Hematopoietic multipotent progenitor cell treated with erythropoietin and hydrocortisone succinate and interleukin-3 and kit ligand, for 15 days (in vitro differentiated cells): ENCODE measurements around the gene DEK.
"Not testable (repeated sequence)": the region's sequence is repeated elsewhere in the genome, so short reads cannot be mapped to it uniquely, and the experiment has no call there.

Source experiments
- DNase-seq: peaks from one replicate; pipeline ENCODE4 v3.0.0-alpha.2; 2015; ENCODE audit warnings: low spot score

The DEK gene

DNA sequence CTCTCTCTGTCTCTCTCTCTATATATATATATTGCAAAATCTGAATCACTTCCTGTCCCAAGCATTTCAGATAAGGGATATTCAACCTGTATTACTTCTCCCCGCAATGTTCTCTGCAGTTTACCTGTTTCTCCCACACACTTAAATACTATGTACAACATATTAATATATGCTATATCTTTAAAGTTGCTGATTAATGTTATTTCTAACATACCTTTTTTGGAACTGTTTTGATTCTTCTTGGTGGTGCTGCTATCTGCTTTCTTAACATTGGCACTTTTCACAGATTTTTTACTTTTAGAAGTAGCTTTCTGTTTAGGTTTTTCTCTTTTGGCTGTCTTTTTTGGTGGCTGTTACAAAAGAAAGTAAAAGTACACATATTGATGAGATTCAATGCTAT is 27.2 kb downstream of the DEK start:
- DNase-seq, result no peak

DNA sequence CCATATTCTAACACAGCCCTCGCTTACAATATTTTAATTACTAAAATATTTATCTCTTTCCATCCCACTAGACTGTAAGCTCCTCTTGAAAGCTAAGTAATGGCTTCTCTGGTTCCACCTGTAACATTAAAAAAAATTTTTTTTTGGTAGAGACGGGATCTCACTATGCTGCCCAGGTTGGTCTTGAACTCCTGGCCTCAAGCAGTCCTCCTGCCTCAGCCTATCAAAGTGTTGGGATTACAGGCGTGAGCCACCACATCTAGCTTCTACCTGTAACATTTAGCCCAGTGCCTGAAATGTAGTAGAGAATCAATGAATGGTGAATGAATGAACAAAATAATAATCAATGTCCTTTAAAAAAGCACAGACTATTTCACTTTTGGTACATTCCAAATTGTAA is 28.8 kb downstream of the DEK start:
- no peak for DNase-seq

DNA sequence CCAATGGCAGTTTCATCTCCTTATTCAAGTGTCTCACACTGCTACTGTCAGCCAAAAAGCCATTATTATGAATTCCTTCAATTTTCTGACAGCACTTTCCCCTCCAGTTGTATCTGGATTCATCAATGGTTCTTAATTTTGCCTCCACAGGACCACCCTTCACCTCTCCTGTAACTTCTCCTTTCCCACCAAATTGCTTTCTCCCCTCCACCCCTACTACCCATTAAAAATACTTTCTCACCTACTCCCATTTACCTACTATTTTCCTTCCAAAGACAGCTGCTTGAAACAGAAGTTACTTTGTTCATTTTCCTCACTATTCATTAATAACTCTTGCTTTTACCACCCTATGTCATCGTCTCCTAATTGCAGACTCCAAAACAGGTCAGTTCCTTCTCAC is 29.8 kb downstream of the DEK start:
- DNase-seq, result no peak

DNA sequence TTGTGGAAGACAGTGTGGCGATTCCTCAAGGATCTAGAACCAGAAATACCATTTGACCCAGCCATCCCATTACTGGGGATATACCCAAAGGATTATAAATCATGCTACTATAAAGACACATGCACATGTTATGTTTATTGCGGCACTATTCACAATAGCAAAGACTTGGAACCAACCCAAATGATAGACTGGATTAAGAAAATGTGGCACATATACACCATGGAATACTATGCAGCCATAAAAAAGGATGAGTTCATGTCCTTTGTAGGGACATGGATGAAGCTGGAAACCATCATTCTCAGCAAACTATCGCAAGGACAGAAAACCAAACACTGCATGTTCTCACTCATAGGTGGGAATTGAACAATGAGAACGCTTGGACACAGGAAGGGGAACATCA is 30.6 kb downstream of the DEK start:
- not testable (repeated sequence) for DNase-seq

DNA sequence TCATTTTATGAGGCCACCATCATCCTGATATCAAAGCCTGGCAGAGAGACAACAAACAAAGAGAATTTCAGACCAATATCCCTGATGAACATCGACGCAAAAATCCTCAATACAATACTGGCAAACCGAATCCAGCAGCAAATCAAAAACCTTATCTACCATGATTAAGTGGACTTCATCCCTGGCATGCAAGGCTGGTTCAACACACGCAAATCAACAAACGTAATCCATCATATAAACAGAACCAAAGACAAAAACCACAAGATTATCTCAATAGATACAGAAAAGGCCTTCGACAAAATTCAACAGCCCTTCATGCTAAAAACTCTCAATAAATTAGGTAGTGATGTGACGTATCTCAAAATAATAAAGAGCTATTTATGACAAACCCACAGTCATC is 32.5 kb downstream of the DEK start:
- not testable (repeated sequence) for DNase-seq

DNA sequence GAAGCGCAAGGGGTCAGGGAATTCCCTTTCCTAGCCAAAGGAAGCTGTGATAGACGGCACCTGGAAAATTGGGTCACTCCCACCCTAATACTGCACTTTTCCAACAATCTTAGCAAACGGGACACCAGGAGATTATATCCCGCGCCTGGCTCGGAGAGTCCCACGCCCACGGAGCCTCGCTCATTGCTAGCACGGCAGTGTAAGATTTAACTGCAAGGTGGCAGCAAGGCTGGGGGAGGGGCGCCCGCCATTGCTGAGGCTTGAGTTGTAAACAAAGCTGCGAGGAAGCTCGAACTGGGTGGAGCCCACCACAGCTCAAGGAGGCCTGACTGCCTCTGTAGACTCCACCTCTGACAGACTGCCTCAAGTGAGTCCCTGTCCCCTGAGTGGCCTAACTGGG is 35.7 kb downstream of the DEK start:
- not testable (repeated sequence) for DNase-seq

DNA sequence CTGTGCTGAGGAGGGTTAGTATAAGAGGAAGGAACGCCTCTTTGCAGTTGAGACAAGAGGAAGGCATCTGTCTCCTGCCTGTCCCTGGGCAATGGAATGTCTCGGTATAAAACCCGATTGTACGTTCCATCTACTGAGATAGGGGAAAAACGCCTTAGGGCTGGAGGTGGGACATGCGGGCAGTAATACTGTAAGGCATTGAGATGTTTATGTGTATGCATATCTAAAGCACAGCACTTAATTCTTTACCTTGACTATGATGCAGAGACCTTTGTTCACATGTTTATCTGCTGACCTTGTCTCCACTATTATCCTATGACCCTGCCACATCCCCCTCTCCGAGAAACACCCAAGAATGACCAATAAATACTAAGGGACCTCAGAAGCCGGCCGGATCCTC is 37.2 kb downstream of the DEK start:
- DNase-seq, result not testable (repeated sequence)

DNA sequence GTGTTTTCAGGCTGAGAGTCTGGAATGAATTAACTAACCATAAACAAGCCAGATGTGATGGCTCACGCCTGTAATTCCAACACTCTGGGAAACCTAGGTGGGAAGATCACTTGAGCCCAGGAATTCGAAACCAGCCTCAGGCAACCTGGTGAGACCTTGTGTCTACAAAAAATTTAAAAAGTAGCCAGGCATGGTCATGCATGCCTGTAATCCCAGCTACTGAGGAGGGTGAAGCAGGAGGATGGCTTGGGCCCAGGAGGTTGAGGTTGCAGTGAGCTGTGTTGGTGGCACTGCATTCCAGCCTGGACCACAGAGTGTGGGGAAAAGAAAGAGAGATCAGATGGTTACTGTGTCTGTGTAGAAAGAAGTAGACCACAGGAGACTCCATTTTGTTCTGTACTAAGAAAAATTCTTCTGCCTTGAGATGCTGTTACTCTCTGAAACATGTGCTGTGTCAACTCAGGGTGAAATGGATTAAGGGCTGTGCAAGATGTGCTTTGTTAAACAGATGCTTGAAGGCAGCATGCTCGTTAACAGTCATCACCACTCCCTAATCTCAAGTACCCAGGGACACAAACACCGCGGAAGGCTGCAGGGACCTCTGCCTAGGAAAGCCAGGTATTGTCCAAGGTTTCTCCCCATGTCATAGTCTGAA is 37.8 kb downstream of the DEK start:
- DNase-seq, result not testable (repeated sequence)

DNA sequence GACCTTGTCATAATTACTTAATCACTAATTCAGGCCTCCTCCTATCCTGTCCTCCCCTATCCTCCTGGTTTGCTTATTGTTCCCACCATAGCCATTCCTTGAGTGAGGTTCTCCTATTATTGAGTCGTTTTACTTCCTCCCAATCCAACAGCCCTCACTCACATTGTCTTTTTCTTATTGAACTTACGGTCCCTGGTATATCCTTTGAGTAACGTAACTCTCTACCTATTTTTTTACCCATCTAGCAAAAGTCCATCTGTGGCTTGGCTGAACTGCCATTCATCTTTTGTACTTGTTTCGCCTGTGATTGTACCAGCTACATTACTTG is 43.1 kb downstream of the DEK start:
- no peak for DNase-seq

DNA sequence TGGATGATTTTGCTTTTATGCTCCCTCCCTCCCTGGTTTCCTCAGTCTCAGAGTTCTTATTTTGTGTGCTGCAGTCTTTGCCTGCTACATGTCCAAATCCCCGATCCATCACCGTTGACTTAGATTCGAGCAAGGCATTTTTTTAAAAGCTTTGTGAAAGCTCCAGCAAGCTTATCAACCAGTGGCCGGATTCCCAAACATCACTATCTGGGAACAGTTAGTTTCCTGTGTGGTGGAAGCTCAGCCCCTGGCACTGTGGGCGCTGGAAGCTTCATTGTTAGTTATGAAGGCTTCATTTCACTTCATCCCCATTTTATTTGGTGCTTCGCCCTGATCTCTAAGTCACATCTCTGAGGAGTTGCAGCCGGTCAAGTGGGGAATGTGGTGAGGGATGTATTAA is 44.7 kb downstream of the DEK start:
- DNase-seq, result no peak

DNA sequence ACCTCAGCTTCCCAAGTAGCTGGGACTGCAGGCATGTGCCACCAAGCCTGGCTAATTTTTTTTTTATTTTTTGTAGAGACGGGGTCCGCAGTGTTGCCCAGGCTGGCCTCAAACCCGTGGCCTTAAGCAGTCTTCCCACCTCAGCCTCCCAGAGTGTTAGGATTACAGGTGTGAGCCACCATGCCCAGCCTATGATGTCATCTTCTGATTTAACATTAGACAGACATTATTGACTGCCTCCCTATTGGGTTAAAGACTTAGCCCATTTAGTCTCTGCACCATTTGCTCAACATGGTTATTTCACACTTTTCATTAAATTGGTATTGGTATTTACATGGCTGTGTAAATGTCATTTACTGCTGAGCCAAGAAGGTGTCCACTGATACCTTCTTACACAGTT is 46.1 kb downstream of the DEK start:
- no peak for DNase-seq

DNA sequence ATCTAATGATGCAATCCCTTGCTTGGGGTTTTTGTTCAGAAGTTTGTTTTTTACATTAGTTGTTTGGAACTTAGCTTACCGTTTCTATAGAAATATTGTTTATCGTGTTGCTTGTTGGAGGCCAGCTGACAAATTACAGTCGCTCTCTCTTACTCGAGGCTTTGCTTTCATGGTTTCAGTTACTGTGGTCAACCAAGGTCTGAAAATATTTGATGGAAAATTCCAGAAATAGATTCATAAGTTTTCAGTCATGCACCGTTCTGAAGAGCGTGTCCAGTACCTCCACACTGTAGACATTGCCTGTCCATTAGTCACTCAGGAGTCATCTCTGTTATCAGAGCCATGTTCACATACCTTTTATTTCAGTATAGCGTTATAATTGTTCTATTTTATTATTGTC is 47.9 kb downstream of the DEK start:
- no peak for DNase-seq

DNA sequence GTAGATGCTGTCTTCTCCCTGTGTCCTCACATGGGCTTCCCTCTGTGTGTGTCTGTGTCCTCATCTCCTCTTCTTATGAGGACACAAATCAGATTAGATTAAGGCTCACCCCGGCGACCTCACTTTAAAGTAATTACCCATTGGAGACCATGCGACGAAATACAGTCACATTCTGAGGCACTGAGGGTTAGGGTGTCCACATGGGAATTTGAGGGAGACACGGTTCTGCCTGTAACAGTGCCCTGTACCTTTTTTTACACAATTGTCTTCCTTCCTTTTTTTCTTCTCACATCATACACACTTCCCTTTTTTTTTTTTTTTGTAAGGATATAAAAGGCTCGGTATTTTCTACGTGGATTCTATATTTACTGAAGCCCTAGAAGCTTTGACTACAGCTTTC is 48.9 kb downstream of the DEK start:
- no peak for DNase-seq

DNA sequence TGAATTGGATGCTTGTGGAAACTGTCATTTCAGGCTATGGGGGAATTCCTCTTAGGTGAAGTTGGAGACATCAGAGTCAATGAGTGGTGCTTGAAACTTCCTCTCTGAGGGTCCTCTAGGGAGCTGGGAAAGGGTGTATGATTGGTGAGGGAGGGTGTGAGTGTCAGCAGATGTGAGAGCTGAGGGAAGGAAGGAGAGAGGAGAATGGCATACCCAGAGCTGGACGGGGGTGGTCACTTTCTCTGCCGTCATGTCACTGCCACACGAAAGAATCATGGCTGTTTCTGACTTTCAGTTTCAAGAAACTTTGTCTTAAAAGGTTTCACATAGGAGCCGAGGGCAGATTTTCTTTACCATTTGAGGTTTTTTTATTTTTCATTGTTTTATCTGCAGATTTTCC is 50.3 kb downstream of the DEK start:
- DNase-seq, result no peak

DNA sequence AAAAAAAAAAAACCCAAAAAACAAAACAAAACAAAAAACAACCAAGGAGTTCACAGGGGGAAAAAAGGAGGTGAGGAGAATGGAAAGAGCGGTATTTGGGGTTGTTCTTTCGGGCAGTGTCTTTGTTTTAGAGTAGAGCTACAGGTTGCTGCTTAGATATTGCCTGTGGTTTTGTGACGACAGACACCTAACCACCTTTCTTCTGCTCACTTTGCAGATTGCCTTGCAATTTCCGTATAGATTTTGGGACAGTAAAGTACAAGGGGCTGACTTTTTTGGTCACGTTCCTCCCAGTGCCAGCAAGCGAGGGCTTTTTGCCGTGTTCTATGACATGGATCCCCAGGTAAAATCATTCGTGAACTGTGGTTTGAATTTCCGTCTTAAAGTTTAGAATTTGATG is 50.9 kb downstream of the DEK start:
- DNase-seq, result no peak

DNA sequence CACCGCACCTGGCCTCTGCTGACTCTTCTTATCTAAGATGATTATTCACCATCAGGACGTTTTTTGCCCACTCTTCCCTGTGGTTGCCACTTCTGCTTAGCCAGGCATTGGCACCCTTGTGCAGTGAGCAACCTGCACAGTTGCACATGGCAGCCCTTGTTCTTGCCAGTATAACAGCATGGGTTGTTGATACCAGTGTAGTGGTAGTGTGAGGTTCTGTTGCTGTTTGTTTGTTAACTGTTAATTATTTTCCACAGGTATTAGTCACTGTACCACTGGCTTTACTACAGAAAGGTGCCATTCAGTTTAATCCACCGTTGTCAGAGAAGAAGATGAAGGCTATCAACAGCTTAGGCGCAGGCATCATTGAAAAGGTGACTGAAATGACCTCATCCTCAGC is 52.1 kb downstream of the DEK start:
- no peak for DNase-seq

DNA sequence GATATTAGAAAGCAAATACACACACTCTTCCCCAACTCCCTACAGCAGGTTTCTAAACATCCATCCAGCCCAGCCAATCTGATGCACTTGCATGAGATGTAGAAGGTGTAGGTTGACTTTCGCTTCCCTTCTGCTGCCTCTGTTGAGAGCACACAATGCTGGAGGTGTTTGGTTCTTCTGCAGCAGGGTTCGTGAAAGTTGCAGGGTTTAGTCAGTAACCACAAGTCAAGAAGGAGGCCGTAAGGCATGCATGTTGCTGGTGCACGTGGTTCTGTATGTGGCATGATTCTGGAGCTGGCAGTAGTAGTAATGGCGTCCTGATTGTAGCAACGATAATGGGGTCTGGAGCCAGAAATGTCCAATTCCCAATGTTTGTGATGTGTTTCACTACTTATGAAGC is 53.0 kb downstream of the DEK start:
- no peak for DNase-seq

DNA sequence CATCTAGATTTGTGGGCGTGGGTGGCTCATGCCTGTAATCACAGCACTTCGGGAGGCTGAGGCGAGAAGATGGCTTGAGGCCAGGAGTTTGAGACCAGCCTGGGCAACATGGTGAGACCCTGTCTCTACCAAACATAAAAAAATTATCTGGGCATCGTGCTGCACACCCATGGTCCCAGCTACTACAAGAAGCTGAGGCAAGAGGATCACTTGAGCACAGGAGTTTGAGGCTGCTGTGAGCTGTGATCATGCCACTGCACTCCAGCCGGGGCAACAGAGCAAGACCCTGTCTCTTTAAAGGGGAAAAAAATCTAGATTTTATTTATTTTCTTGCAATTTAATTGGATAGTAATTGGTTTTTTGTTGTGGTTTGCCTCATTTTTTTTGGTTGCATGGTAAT is 53.6 kb downstream of the DEK start:
- no peak for DNase-seq

DNA sequence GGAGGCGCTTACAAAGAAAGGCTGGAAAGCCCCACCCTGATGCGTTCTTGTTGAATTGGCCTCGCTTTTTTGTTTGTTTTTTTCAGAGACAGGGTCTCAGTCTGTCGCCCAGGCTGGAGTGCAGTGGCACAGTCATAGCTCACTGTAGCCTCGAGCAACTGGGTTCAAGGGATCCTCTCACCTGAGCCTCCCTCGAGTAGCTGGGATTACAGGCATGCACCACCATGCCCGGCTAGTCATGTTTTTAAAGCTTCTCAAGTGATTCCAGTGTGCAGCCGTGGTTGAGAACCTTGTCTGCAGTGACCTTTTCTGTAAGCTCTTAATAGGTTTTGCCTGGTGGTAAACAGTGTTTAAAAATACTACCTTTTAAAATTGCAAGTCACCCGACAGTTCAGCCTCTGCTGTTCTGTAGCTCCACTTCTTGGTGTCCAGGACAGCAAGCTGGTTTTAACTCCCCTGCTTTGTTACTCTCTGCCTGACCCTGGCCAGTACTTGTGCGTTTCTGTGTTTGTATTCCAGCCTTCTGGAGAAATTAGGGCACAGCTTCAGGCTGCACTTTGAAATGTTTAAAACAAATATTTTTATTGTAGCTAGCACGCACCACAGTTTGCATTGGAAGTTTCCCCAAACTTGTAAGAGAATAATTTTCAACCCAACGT is 54.7 kb downstream of the DEK start:
- no peak for DNase-seq

DNA sequence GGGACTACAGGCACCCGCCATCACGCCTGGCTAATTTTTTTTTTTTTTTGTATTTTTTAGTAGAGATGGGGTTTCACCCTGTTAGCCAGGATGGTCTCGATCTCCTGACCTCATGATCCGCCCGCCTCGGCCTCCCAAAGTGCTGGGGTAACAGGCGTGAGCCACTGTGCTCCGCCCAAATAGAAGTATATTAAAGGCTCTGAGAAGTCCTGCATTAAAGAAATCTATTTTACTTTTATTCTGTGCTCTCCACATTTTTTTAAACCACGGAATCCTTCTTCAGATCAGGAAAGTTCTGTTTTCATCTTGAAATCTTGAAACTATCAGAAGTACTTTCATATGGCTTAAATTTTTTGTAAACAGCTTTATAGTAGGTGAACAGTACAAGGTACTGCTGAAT is 55.6 kb downstream of the DEK start:
- not testable (repeated sequence) for DNase-seq

DNA sequence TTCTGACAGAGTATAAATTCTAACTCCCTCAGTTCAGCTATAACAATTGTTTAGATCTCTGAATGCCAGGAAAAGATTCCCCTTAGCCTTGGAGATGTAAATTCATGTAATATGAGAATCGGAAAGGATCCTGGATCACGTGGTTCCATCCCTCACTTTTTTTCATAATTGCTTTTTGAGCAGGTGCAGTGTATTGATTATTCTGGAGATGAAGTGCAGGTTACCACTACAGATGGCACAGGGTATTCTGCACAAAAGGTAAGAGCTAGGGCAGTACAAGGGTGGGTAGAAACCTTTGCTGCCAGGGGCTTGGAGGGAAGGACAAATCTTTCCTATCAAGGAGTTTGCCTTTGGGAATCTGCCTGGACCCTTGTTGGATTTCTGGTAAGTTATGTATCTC is 56.4 kb downstream of the DEK start:
- DNase-seq, result no peak

DNA sequence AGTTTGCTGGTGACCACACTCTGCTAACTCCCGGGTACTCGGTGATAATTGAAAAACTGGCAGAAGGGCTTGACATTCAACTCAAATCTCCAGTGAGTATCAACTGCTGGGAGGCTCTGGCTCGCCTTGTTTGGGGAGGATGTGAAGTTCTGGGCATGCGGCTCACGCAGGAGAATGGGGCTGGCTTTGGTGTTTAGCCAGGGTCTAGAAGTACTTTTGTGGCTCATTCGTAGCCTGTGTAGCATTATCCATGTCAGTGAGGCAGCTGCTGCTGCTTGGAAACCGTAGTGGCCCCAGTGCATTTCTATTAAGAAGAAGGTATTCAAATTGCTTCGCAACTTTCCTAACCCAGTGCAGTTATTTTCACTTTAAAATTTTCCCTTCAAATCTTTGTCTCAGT is 56.9 kb downstream of the DEK start:
- no peak for DNase-seq

DNA sequence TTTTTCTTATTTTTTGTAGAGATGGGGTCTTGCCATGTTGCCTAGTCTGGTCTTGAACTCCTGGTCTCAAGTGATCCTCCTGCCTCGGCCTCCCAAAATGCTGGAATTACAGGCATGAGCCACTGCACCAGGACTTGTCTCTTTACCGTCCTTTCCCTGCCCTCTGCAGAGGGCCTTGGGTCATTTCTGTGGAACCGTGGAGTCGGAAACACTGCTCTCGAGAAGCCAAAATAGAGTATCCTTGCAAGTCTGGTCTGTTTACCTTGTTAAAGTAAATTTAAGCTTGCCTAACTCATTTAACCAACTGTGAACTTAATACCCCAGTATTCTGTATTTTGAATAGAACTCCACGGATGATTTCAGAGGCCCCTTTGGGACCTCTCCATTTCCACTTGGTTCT is 57.7 kb downstream of the DEK start:
- no peak for DNase-seq

DNA sequence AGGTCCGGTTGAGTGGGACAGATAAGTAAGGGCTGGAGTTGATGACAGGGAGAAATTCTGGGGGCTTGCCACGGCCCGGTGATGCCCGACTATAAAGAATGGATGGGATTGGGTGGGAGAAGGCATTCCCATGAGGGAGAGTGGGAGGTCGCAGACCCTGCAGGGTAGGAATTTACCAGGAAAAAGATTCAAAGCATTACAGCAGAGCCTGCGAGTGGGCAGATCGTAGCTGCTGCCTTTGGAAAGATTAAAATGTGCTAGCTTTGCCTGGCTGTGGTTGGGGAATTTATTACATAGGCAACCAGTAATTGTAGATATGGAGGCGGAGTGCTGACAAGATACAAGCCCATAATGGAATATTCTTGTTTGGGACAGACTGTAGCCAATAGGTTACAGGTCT is 59.6 kb downstream of the DEK start:
- no peak for DNase-seq

DNA sequence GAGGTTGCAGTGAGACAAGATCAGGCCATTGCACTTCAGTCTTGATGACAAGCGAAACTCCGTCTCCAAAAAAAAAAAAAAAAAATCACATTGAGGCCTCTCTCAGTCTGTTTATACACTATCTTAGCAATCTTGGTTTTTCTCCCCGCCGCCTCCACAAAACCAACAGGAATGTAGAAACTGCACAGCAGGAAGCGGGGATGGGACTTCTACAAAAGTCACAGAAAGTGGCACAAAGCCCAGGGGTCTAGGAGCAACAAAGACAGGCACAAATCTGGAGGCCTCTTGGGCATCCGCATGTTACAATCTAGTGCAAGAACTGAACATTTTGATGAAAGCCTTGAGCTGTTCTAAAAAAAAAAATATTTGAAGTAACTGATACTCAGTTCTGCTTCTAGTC is 60.5 kb downstream of the DEK start:
- no peak for DNase-seq
